ENCODE measurements around the gene C17orf50. TPM values are rescaled to one million over a fixed set of nuclear protein-coding genes. Genes with fewer than 3 reads are reported as not detected.

C17orf50 gene
- total RNA-seq, 2 experiments from 2014 or later, result not detected

GRCh38 chr17:35812456-35812855 is 51.8 kb downstream of the C17orf50 start:
- Histone ChIP-seq H3K4me1 (ENCODE audit: insufficient read depth, low read length) (peaks cover 51% of the 10 kb centered on the region), H3K27me3 (ENCODE audit: control insufficient read depth in 1 of 2, insufficient read depth in 2 of 2, low read length in 2 of 2) (no peaks in the 10 kb centered on the region), H3K4me3 (ENCODE audit: low read length) (no peak overlapping the region), H3K9me3 (ENCODE audit: control insufficient read depth in 1 of 2, insufficient read depth in 1 of 2, low read length in 2 of 2) (no peaks in the 10 kb centered on the region), H3K36me3 (ENCODE audit: insufficient read depth, low read length) (peaks cover 15% of the 10 kb centered on the region), H3K27ac (ENCODE audit: low read depth in 1 of 2, low read length in 2 of 2) (no peak overlapping the region)
- ChIA-PET CTCF (interaction anchor here (7.6 kb wide), 1 partner anchor 47 kb away, joined by 156 read pairs; no protein-coding TSS in a partner anchor), POLR2A (interaction anchor here (4.8 kb wide), 1 partner anchor 48 kb away, joined by 142 read pairs; no protein-coding TSS in a partner anchor)
- no peaks in the 10 kb centered on the region for H3K9me3 Mint-ChIP-seq
- H3K4me1 Mint-ChIP-seq (ENCODE audit: low read depth), result peaks cover 80% of the 10 kb centered on the region
- H3K36me3 Mint-ChIP-seq (ENCODE audit: low read depth), result peaks cover 50% of the 10 kb centered on the region
- H3K4me3 Mint-ChIP-seq, result peak overlapping the region; percentile 6
- no peaks in the 10 kb centered on the region for H3K27me3 Mint-ChIP-seq
- no peak for ATAC-seq (ENCODE audit: poor library complexity)
- intact Hi-C loops (cut with DNase I, micrococcal nuclease), result loop anchor here in 1 of 2 experiments (5.0 to 10.0 kb wide), 2 partner anchors 672 to 830 kb away; partner anchors contain the start of genes LIG3 and ZNHIT3
- no peak for TF ChIP-seq CTCF (IDR thresholded peaks at IDR 0.05)
- no peak overlapping the region for H3K27ac Mint-ChIP-seq
- no peak for DNase-seq

Other genes starting within 250 kb of the C17orf50 start
- gene SLFN12L, start 223.2 kb upstream of the C17orf50 start, total RNA-seq, result 10 to 100 TPM; 23.4 to 24.3 TPM
- gene SLFN14, start 200.1 kb upstream of the C17orf50 start, total RNA-seq, result not detected
- gene PEX12, start 182.3 kb upstream of the C17orf50 start, total RNA-seq, result 1 to 10 TPM; 3.0 to 3.2 TPM
- gene AP2B1, start 173.6 kb upstream of the C17orf50 start, total RNA-seq, result 10 to 100 TPM; 67.0 to 69.2 TPM
- under 1 TPM; 0.22 to 0.47 TPM for gene RASL10B, start 29.2 kb upstream of the C17orf50 start, total RNA-seq
- under 1 TPM; 0.19 to 0.22 TPM for gene GAS2L2, start 7.6 kb upstream of the C17orf50 start, total RNA-seq
- gene MMP28, start 34.8 kb downstream of the C17orf50 start, total RNA-seq, result 1 to 10 TPM; 6.7 to 9.9 TPM
- gene TAF15, start 48.6 kb downstream of the C17orf50 start, total RNA-seq, result 100 to 1,000 TPM; 114 to 119 TPM
- under 1 TPM; 0.47 to 0.61 TPM for gene HEATR9, start 108.0 kb downstream of the C17orf50 start, total RNA-seq
- 10 to 100 TPM; 35.6 to 40.1 TPM for gene CCL5, start 119.5 kb downstream of the C17orf50 start, total RNA-seq
- gene RDM1, start 169.9 kb downstream of the C17orf50 start, total RNA-seq, result not detected
- not detected for gene LYZL6, start 182.8 kb downstream of the C17orf50 start, total RNA-seq
- not detected for gene CCL16, start 220.6 kb downstream of the C17orf50 start, total RNA-seq
- not detected for gene CCL14, start 225.8 kb downstream of the C17orf50 start, total RNA-seq
- not detected for gene CCL15, start 240.7 kb downstream of the C17orf50 start, total RNA-seq

Data from CD4-positive, alpha-beta T cell (primary cell).